GM12872 (cell line): ENCODE data around the gene RNF126.

Source experiments
- TF ChIP-seq, protein P1 (sequence below): IDR thresholded peaks from 3 replicates; pipeline ENCODE4 v1.5.1; 2011; ENCODE audit warnings: low read depth, mild to moderate bottlenecking, low read length, moderate library complexity; ENCODE audit not compliant: insufficient read depth

The RNF126 gene

DNA sequence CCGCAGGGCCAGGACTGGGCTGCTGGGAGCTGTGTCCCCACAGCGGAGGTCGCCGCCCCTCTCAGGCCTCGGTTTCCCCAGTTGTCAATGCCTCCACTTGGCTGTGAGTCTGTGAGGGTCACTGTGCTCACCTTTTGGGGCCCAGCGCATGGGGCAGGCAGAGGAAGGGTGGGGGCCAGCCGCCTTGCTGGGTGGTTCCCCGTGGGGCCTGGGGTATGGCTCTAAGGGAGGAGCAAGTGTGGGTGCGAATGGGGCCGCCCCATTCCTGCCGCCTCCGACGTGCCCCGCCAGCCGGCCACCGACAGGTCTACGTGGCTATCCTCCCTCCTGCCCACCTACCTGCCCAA lies 24.1 kb downstream of the RNF126 start:
- TF ChIP-seq, protein P1, sequence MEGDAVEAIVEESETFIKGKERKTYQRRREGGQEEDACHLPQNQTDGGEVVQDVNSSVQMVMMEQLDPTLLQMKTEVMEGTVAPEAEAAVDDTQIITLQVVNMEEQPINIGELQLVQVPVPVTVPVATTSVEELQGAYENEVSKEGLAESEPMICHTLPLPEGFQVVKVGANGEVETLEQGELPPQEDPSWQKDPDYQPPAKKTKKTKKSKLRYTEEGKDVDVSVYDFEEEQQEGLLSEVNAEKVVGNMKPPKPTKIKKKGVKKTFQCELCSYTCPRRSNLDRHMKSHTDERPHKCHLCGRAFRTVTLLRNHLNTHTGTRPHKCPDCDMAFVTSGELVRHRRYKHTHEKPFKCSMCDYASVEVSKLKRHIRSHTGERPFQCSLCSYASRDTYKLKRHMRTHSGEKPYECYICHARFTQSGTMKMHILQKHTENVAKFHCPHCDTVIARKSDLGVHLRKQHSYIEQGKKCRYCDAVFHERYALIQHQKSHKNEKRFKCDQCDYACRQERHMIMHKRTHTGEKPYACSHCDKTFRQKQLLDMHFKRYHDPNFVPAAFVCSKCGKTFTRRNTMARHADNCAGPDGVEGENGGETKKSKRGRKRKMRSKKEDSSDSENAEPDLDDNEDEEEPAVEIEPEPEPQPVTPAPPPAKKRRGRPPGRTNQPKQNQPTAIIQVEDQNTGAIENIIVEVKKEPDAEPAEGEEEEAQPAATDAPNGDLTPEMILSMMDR: no peak

DNA sequence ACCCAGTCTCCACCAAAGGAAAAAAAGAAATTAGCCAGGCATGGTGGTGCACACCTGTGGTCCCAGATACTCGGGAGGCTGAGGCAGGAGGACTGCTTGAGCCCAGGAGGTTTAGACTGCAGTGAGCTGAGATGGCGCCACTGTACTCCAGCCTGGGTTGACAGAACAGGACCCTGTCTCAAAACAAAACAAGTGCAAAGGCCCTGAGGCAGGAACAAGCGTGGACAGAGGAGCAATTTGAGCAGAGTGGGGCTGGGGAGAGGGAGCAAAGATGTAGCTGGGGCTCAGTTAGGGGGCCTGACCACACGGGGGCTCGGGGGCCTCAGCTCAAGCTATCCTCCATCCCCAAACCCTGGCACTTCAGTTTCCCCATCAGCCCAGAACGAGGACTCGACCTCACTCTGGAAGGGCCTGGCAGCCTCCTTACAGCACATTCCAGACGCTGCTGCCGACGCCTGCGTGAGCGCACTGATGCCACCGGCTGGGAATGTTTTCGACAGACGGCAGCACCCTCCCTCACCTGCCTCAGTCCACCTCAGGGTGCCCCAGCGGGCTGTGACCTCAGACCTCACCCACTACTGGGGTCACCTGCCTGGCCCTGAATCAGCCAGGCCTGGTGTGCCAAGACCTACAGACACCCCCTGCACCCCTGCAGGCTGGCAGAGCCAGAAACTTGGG lies 27.9 kb downstream of the RNF126 start:
- TF ChIP-seq, protein P1: no peak

DNA sequence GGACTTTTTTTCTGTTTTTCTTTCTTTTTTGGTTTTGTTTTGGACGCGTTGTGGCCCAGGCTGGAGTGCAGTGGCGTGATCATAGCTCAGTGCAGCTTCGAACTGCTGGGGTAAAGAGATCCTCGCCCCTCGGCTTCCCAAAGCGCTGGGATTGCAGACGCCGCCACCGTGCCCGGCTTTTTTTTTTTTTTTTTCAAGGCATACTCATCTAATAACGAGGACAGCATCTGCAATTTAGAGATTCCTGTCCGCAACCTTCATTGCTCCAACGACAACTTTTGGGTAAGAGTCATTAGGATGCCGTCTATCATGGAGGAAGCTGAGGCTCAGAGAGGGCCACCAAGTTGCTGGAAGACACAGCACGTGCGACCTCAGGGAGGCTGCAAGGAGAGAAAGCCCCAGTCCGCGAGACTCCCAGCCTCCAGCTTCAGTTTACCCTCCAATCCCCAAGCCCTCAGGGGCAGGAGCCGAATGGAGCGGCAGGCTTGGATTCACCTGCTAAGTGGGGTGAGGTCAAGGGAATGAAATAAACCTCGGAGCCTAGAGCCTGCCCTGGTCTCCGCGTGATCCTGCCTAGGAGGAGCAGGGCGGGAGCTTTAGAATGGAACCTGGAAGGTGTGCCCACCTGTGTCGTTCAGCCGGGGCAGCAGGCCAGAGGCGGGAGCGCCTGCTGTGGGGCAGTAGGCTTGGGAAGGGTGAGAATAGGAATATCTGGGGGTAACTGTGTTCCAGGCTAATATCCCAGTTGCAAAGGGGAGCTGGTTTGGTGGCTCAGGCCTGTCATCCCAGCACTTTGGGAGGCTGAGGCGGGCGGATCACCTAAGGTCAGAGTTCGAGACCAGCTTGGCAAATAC lies 29.0 kb downstream of the RNF126 start:
- TF ChIP-seq, protein P1: no peak

DNA sequence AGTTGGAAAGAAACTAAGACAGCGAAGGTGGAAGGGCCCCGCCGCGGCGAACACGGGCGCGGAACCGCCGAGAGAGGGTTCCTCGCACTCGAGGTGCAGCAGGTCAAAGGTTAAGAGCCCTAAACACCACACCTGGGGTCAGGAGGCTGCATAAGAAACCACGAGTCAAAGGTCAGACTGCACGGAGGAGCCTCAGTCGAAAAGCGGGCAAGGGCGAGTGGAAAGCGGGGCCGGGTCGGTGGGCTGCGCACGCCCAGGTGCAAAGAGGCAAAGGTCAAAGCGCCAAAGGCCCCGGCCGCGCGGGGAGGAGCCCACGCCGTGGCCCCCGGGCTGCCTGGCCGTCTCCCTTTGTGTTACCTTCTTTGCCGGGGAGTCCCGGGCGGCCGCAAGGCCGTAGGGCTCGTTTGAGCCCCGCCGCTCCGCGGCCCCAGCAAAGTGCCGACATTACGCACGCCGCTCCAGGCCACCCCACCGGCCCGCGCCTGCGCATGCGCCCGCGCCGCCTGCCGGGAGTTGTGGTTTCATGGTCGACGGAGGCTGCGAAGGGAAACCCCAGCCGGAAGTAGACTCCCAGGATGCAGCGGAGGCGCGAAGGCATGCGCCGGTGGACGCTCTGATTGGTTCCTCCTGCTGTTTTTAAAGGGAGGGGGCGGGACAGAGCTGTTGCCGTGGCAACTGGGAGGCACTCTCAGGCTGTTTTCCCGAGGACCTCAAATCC lies 29.8 kb downstream of the RNF126 start, which contains the start of gene POLRMT:
TSS of gene POLRMT (minus strand) at position 470 of the 718 bp plus-strand sequence. CDS start at position 445, 25 bp downstream.
- TF ChIP-seq, protein P1: no peak

DNA sequence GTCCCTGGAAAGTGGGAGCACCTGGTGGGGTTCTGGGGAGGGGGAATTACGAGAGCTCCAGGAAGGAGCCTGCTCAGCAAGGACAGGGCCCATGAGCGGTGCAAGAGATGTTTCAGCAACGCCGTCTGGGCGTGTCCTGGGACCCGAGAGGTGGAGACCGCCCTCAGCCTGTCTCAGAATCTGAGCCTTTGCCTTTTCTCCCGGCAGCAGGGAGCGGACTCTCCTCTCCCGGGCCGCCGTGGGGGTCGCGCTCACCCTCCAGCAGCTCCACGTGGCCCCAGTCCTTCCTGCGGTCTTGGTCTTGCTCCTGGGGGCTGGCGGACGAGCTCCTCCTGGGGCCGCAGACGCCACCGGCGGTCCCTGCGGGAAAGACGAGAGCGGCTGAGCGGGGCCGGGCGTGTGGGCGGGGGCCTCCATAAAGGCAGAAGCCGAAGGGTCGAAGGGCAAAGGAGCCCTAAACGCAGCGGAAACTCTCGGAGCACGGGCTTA lies 30.4 kb downstream of the RNF126 start:
- TF ChIP-seq, protein P1: no peak

DNA sequence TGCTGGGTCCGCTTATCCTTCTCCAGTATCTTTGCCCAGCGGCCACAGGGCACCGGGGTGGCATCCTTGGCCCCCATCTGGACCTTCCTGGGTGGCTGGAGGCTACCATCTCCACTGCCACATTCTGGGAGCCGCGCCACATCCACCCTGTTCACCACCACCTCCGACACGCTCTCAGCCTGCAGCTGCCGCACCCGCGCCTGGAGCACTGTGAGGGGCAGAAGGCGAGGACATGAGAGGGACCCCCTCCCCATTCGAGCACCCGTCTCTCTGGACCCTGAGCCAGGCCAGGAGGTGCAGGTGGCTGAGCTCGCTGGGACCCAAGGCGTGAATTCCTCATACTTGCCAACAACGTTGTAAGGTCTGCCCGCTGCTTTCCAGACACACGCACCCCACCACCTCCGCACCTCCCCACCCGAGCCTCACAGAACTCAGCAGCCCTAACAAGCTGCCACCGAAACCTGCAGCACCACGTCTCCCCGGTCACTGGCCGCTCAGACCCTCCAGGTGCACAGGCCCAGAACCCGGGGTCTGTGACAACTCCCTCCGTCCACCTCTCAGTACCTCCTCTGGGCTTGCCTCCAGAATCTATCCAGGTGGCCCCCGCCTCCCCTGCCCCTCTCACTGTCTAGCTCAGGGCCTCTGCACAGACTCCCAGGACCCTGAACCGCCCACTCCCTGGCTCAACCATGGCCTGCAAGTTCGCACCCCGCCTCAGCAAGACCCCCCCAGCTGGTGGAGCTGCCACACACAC lies 32.9 kb downstream of the RNF126 start:
- TF ChIP-seq, protein P1: no peak
